ENCODE data around the gene SHISA5.
"Not testable (repeated sequence)": the region's sequence is repeated elsewhere in the genome, so short reads cannot be mapped to it uniquely, and the experiment has no call there.

The SHISA5 gene

GRCh38 chr3:48518638-48519276 lies 14.8 kb upstream of the SHISA5 start:
- peak in 1 of 5 experiments; percentile 43 for DNase-seq

GRCh38 chr3:48518069-48518468 lies 14.1 kb upstream of the SHISA5 start:
- DNase-seq, result no peak

- DNase-seq, result peak in 1 of 5 experiments; percentile 65
Measured at GRCh38 chr3:48516571-48516970, 12.6 kb upstream of the SHISA5 start.

- peak in 2 of 5 experiments; percentile 33 to 96 for DNase-seq
Measured at GRCh38 chr3:48514431-48515227, 10.7 kb upstream of the SHISA5 start.

- no peak for DNase-seq
Measured at GRCh38 chr3:48511551-48511950, 7.6 kb upstream of the SHISA5 start.

GRCh38 chr3:48507256-48508061 lies 3.5 kb upstream of the SHISA5 start:
- DNase-seq, result peak; percentile 42 to 87 (median 59)

GRCh38 chr3:48505968-48506504 lies 2.1 kb upstream of the SHISA5 start:
- DNase-seq, result no peak

- no peak for DNase-seq
Measured at GRCh38 chr3:48505146-48505545, 1.2 kb upstream of the SHISA5 start.

GRCh38 chr3:48503401-48504050 lies 448 bp downstream of the SHISA5 start:
- no peak for DNase-seq

GRCh38 chr3:48502728-48503168 lies 1.2 kb downstream of the SHISA5 start:
- DNase-seq, result no peak

GRCh38 chr3:48502121-48502520 lies 1.9 kb downstream of the SHISA5 start:
- DNase-seq, result no peak

GRCh38 chr3:48501196-48501595 lies 2.8 kb downstream of the SHISA5 start:
- DNase-seq, result no peak

- DNase-seq, result no peak
Measured at GRCh38 chr3:48500656-48501055, 3.3 kb downstream of the SHISA5 start.

GRCh38 chr3:48493203-48493501 lies 10.8 kb downstream of the SHISA5 start:
- no peak for DNase-seq

GRCh38 chr3:48492461-48493202 lies 11.3 kb downstream of the SHISA5 start:
- DNase-seq, result no peak

GRCh38 chr3:48486952-48487351 lies 17.0 kb downstream of the SHISA5 start:
- DNase-seq, result no peak

GRCh38 chr3:48482822-48483221 lies 21.2 kb downstream of the SHISA5 start:
- DNase-seq, result not testable (repeated sequence)

- not testable (repeated sequence) for DNase-seq
Measured at GRCh38 chr3:48480891-48481290, 23.1 kb downstream of the SHISA5 start.

GRCh38 chr3:48478626-48479555 lies 25.1 kb downstream of the SHISA5 start:
- DNase-seq, result peak in 3 of 5 experiments; percentile 47 to 93 (median 81)

- DNase-seq, result no peak
Measured at GRCh38 chr3:48477959-48478520, 25.9 kb downstream of the SHISA5 start.

All from T-helper 2 cell (primary cell).